ENCODE data around the gene TOLLIP. TPM values are rescaled to one million over a fixed set of nuclear protein-coding genes. Genes with fewer than 3 reads are reported as not detected.

Gene TOLLIP
- total RNA-seq, 1 experiment from 2014 or later, result 32.3 TPM

- TF ChIP-seq JUN (CRISPR knock-in tag; IDR thresholded peaks at IDR 0.05) (no peak), MYBL2 (CRISPR knock-in tag; IDR thresholded peaks at IDR 0.05) (no peak), EMX1 (CRISPR knock-in tag; IDR thresholded peaks at IDR 0.05) (no peak), ATF1 (CRISPR knock-in tag; IDR thresholded peaks at IDR 0.05) (no peak)
- Mint-ChIP-seq H3K36me3 (peaks cover 4% of the 10 kb centered on the region; the same call in 1 of the 2 replicates), H3K9me3 (peaks cover 19% of the 10 kb centered on the region), H3K4me3 (no peak overlapping the region), H3K4me1 (no peaks in the 10 kb centered on the region), H3K27ac (no peak overlapping the region), H3K27me3 (ENCODE audit: low read depth) (peaks cover 78% of the 10 kb centered on the region)
- ATAC-seq, result no peak
- DNase-seq (ENCODE audit: low spot score), result no peak
- CTCF ChIA-PET, result no interaction called here
- POLR2A ChIA-PET, result no interaction called here
Measured at GRCh38 chr11:1317432-1317831, 8.0 kb upstream of the TOLLIP start.

- Mint-ChIP-seq H3K4me1 (peaks cover 13% of the 10 kb centered on the region), H3K9me3 (peaks cover 24% of the 10 kb centered on the region), H3K27me3 (ENCODE audit: low read depth) (peaks cover 53% of the 10 kb centered on the region), H3K27ac (0 out of 2 replicates have a peak overlapping the region, but pooled peaks have one; percentile 3), H3K36me3 (peaks cover 3% of the 10 kb centered on the region; the same call in 1 of the 2 replicates), H3K4me3 (peak overlapping the region; percentile 70)
- DNase-seq (ENCODE audit: low spot score), result no peak
- ATAC-seq, result no peak
- TF ChIP-seq ETV6 (CRISPR knock-in tag; IDR thresholded peaks at IDR 0.05), result no peak
- no peak for TF ChIP-seq RORB (CRISPR knock-in tag; IDR thresholded peaks at IDR 0.05)
- no peak for TF ChIP-seq KAT7 (CRISPR knock-in tag; IDR thresholded peaks at IDR 0.05; ENCODE audit: borderline replicate concordance)
- TF ChIP-seq FOXP4 (CRISPR knock-in tag; IDR thresholded peaks at IDR 0.05), result no peak
- TF ChIP-seq NR2C2 (CRISPR knock-in tag; IDR thresholded peaks at IDR 0.05), result no peak
- TF ChIP-seq NFYB (CRISPR knock-in tag; conservative IDR thresholded peaks at IDR 0.05; ENCODE audit: low read depth), result no peak
- no peak for TF ChIP-seq RELA (CRISPR knock-in tag; IDR thresholded peaks at IDR 0.05; ENCODE audit: borderline replicate concordance)
- TF ChIP-seq PRRX2 (CRISPR knock-in tag; IDR thresholded peaks at IDR 0.05), result no peak
- no peak for TF ChIP-seq MLX (CRISPR knock-in tag; IDR thresholded peaks at IDR 0.05)
- no peak for TF ChIP-seq GABPB1 (CRISPR knock-in tag; IDR thresholded peaks at IDR 0.05)
- TF ChIP-seq CREB1 (CRISPR knock-in tag; IDR thresholded peaks at IDR 0.05), result no peak
- no peak for TF ChIP-seq GRHL2 (CRISPR knock-in tag; IDR thresholded peaks at IDR 0.05; ENCODE audit: insufficient replicate concordance, severe bottlenecking)
- TF ChIP-seq ZNF121 (CRISPR knock-in tag; IDR thresholded peaks at IDR 0.05), result no peak
- no peak for TF ChIP-seq TEAD4 (CRISPR knock-in tag; IDR thresholded peaks at IDR 0.05)
- no peak for TF ChIP-seq GTF2I (CRISPR knock-in tag; conservative IDR thresholded peaks at IDR 0.05)
- no peak for TF ChIP-seq CBFB (CRISPR knock-in tag; IDR thresholded peaks at IDR 0.05; ENCODE audit: low read depth)
- TF ChIP-seq AR (CRISPR knock-in tag; IDR thresholded peaks at IDR 0.05), result no peak
- no peak for TF ChIP-seq ESRRA (CRISPR knock-in tag; IDR thresholded peaks at IDR 0.05; ENCODE audit: borderline replicate concordance)
- CTCF ChIA-PET, result no interaction called here
- POLR2A ChIA-PET, result interaction anchor here (0.5 kb wide), 1 partner anchor 14 kb away, joined by 5 read pairs; no protein-coding TSS in a partner anchor
Measured at GRCh38 chr11:1310772-1311468, 1.5 kb upstream of the TOLLIP start.

All from WTC11 (cell line).